Right lobe of liver (tissue), 6 donors: Measurements from ENCODE around the gene CEACAM18. TPM values are rescaled to one million over a fixed set of nuclear protein-coding genes. Genes with fewer than 3 reads are reported as not detected.
A peak's percentile ranks its signal among the peaks of the same experiment; 100 is the strongest.

Source experiments
- ATAC-seq, 4 donors: fragments of 200-7000 bp; cut with Tn5 transposase; one replicate each; pipeline ENCODE4 v1.9.1; 2020; ENCODE audit warnings: mild to moderate bottlenecking in 4 of 4, moderate library complexity in 4 of 4
- DNase-seq, 3 donors: peaks; one replicate each; pipeline ENCODE4 v3.0.0-alpha.2; 2020
- H3K27ac ChIP-seq, 3 donors: fragments of 200-600 bp; one replicate each; pipeline ENCODE4 v1.8.0; 2022
- H3K27me3 ChIP-seq, 2 donors: fragments of 200-600 bp; one replicate each; pipeline ENCODE4 v1.8.0; 2022
- H3K36me3 ChIP-seq, 4 donors: fragments of 200-600 bp; sonication (generic) in 1 of 4; one replicate each; pipeline versions ENCODE4 v1.5.1 to v1.8.0; 2017 to 2022; ENCODE audit warnings: control low read depth in 1 of 4
- H3K4me1 ChIP-seq, 4 donors: fragments of 200-600 bp; sonication (generic) in 1 of 4; one replicate each; pipeline versions ENCODE4 v1.5.1 to v1.8.0; 2017 to 2022; ENCODE audit warnings: control low read depth in 1 of 4
- H3K4me3 ChIP-seq, 3 donors: fragments of 200-600 bp; one replicate each; pipeline ENCODE4 v1.8.0; 2022
- H3K9me3 ChIP-seq, 4 donors: fragments of 200-600 bp; sonication (generic) in 1 of 4; one replicate each; pipeline versions ENCODE4 v1.5.1 to v1.8.0; 2017 to 2022; ENCODE audit warnings: control low read depth in 1 of 4
- POLR2A ChIP-seq: fragments of 450-650 bp; IDR thresholded peaks from one replicate; pipeline ENCODE4 v1.6.1; 2017; ENCODE audit warnings: antibody characterized with exemption, mild to moderate bottlenecking
- WGBS: methylation state at CpG from one replicate; pipeline ENCODE4 v1.1.6; 2018; ENCODE audit warnings: low coverage, low lambda C conversion rate; ENCODE audit not compliant: insufficient coverage; ENCODE audit errors: missing lambda C conversion rate; 5-methylcytosine and 5-hydroxymethylcytosine counted together
- intact Hi-C, 2 donors: fragments of 100-400 bp; cut with DNase I; formaldehyde crosslinking; loops; one replicate each; pipeline versions ENCODE4 v1.11.2 to v1.14.1; 2022
- total RNA-seq, 6 experiments: library from RNA; depleted of rRNA in 2 of 6; stranded (reverse); fragments of >200 nt in 2 of 6; fragmentation: NEBNext Ultra II Directional in 3 of 6; extraction: Animal tissue kit (Norgen Biotek cat#: 25700) in 3 of 6; gene quantifications; one replicate each; pipeline versions ENCODE4 v1.1.0 to v1.2.4, GENCODE V29; 2016 to 2023
- TF ChIP-seq, protein P1 (sequence below), 4 donors: fragments of 200-600 bp in 3 of 4; fragments of 450-650 bp in 1 of 4; IDR thresholded peaks; one replicate each; pipeline versions ENCODE4 v1.5.1 to v1.8.0; 2016 to 2022; ENCODE audit warnings: antibody characterized with exemption in 4 of 4, mild to moderate bottlenecking in 2 of 4
- donor health status: DM: no; HTN: yes; CAD: no.
- donor health status: DM: no; HTN: no; CAD: no.
- donor health status: DM: no; HTN: no; CAD: no.
- donor health status: DM: no; HTN: yes; CAD: no.
- donor health status: DM: no; HTN: yes; CAD: no.

Gene CEACAM18
- total RNA-seq, 6 experiments from 2014 or later = not detected

DNA sequence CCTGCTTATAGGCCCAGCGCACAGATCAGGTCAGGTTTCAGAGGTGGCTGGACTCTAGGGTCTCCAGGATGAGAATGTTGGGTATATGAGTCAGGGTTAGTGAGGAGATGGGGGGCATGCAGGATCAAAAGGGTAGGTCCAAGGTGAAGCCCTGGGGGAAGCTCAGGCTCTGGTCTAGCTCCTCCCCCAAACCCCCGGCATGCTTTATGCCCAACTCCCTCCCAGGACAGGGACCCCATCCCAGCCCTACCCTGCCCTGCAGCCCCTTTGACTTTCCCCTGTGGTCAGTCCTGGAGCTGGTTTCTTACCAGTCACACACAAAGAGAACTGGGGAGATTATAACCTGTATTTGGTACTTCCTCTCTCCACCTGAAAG lies 9.8 kb upstream of the CEACAM18 start:
- WGBS = 55% methylated on average over 2 of the region's 2 CpGs
- DNase-seq (no peak), ATAC-seq (no peak)
- intact Hi-C loops = no loop called here
- TF ChIP-seq POLR2A = no peak
- TF ChIP-seq, protein P1, sequence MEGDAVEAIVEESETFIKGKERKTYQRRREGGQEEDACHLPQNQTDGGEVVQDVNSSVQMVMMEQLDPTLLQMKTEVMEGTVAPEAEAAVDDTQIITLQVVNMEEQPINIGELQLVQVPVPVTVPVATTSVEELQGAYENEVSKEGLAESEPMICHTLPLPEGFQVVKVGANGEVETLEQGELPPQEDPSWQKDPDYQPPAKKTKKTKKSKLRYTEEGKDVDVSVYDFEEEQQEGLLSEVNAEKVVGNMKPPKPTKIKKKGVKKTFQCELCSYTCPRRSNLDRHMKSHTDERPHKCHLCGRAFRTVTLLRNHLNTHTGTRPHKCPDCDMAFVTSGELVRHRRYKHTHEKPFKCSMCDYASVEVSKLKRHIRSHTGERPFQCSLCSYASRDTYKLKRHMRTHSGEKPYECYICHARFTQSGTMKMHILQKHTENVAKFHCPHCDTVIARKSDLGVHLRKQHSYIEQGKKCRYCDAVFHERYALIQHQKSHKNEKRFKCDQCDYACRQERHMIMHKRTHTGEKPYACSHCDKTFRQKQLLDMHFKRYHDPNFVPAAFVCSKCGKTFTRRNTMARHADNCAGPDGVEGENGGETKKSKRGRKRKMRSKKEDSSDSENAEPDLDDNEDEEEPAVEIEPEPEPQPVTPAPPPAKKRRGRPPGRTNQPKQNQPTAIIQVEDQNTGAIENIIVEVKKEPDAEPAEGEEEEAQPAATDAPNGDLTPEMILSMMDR (IDR thresholded peaks at IDR 0.05) = no peak
- H3K4me3 ChIP-seq = no peak overlapping the region
- H3K27me3 ChIP-seq = no peaks in the 10 kb centered on the region
- no peaks in the 10 kb centered on the region for H3K36me3 ChIP-seq
- H3K27ac ChIP-seq = no peak overlapping the region
- no peaks in the 10 kb centered on the region for H3K4me1 ChIP-seq
- no peaks in the 10 kb centered on the region for H3K9me3 ChIP-seq

DNA sequence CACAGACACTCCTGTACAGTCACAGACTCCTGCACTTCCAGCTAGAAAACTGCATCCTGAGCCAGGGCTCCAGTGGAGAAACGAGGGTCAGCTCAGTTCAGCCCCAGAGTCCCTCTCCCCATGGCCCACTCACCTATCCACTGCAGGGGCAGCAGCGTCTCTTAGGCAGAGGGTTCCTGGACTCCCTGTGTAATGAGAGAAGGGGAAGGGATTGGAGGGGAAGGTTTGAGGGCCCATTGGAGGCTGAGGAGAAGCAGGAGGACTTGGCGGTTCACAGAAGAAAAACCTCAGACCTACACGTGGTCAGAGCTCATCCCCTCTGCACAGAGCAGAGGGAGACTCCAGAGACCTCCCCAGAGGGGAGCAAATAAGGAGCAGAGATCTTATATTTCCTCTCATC lies 9.2 kb upstream of the CEACAM18 start:
- ATAC-seq = no peak
- Histone ChIP-seq H3K4me1 (no peaks in the 10 kb centered on the region), H3K27me3 (no peaks in the 10 kb centered on the region), H3K9me3 (no peaks in the 10 kb centered on the region), H3K4me3 (no peak overlapping the region), H3K36me3 (no peaks in the 10 kb centered on the region), H3K27ac (no peak overlapping the region)
- intact Hi-C loops = no loop called here
- WGBS = 41% methylated on average over 4 of the region's 4 CpGs
- TF ChIP-seq, protein P1 (IDR thresholded peaks at IDR 0.05) = no peak
- TF ChIP-seq POLR2A = no peak
- no peak for DNase-seq

DNA sequence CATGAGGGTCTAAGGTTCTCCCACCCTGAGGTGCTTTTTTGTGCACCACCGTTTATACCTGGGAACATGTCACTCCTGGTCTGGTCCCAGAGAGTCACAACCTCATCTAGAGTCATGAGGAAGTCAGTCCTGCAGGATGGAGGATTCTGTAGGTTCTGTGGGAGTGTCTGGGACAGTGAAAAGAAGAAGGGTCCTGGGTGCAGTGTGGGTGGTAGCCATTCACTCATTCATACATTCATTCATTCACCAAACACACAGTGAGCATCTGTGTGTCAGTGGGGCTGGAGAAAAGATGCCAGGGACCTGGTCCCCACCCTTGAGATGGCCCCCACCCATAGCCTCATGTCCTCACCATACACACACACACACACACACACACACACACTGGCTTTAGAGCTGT lies 8.7 kb upstream of the CEACAM18 start:
- no peaks in the 10 kb centered on the region for H3K9me3 ChIP-seq
- H3K4me1 ChIP-seq = no peaks in the 10 kb centered on the region
- DNase-seq (no peak), ATAC-seq (no peak)
- H3K27me3 ChIP-seq = no peaks in the 10 kb centered on the region
- H3K27ac ChIP-seq = no peak overlapping the region
- no peaks in the 10 kb centered on the region for H3K36me3 ChIP-seq
- H3K4me3 ChIP-seq = no peak overlapping the region
- TF ChIP-seq POLR2A = no peak
- TF ChIP-seq, protein P1 (IDR thresholded peaks at IDR 0.05) = no peak
- 50% methylated on average over 1 of the region's 1 CpG for WGBS
- intact Hi-C loops = no loop called here

DNA sequence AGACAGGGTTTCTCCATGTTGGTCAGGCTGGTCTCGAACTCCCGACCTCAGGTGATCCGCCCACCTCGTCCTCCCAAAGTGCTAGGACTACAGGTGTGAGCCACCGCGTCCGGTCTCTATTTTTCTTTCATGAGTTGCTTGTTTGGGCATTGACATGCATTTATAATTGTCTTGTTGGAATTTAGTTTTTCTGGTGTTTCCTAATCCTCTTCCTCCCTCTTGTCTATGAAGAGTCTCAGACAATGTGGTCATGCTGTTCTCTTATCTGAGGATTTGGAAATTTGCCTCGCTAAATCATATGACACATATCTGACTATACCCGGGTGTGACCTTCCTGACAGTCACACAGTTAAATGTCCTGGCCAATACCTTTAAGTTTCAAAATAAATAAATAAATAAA lies 7.4 kb upstream of the CEACAM18 start:
- H3K4me3 ChIP-seq = no peak overlapping the region
- no peak overlapping the region for H3K27ac ChIP-seq

More for the DNA sequence above, 7.4 kb upstream of the CEACAM18 start:
- 57% methylated on average over 9 of the region's 9 CpGs for WGBS
- Histone ChIP-seq H3K36me3 (no peaks in the 10 kb centered on the region), H3K27me3 (no peaks in the 10 kb centered on the region), H3K9me3 (no peaks in the 10 kb centered on the region), H3K4me1 (no peaks in the 10 kb centered on the region)
- TF ChIP-seq, protein P1 (IDR thresholded peaks at IDR 0.05) = no peak
- TF ChIP-seq POLR2A = no peak
- intact Hi-C loops = no loop called here
- peak in 3 of 4 donors; percentile 50 to 58 (median 54) for ATAC-seq
- no peak for DNase-seq
